ENCODE data around the gene CCDC88C. TPM values are rescaled to one million over a fixed set of nuclear protein-coding genes. Genes with fewer than 3 reads are reported as not detected.

Gene CCDC88C
- total RNA-seq, 1 experiment from 2014 or later = 29.8 TPM

DNA sequence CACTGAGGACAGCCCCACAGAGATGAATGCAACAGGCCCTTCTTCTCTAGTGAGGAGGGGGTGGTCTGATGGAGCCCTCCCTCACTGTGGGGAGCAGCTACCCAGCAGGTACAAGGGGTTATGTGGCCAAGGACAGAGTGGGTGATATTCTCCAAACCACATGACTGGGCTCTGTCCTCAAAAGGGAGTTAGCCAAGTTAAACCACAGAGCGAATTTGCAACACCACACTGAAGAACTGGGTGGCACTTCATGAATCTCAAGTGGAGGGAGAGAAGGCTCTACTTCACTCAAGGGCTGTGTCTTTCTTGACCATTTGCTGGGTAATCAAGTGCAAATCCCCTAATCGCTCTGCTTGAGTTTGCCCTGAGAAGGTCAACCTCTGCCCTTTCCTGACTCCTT, 185.6 kb downstream of the CCDC88C start:
- POLR2A ChIA-PET = no interaction called here
- Histone ChIP-seq H3K27me3 (replicated peaks; ENCODE audit: control insufficient read depth, insufficient read depth, low read length) (no peaks in the 10 kb centered on the region), H3K9me3 (0 out of 2 replicates have a peak, but pooled peaks cover 6% of the 10 kb centered on the region), H3K4me1 (no peaks in the 10 kb centered on the region), H3K4me3 (ENCODE audit: low read depth, low read length) (no peak overlapping the region), H3K36me3 (ENCODE audit: control insufficient read depth, insufficient read depth, low read length) (no peaks in the 10 kb centered on the region)
- DNase-seq = no peak
- Mint-ChIP-seq H3K27ac (ENCODE audit: unreplicated experiment) (no peak overlapping the region), H3K27me3 (ENCODE audit: insufficient read depth, unreplicated experiment) (no peaks in the 10 kb centered on the region), H3K4me3 (ENCODE audit: unreplicated experiment) (no peak overlapping the region), H3K9me3 (ENCODE audit: unreplicated experiment) (no peaks in the 10 kb centered on the region), H3K36me3 (ENCODE audit: insufficient read depth, unreplicated experiment) (no peaks in the 10 kb centered on the region), H3K4me1 (ENCODE audit: low read depth, unreplicated experiment) (no peaks in the 10 kb centered on the region)
- TF ChIP-seq CTCF (IDR thresholded peaks at IDR 0.05; ENCODE audit: insufficient read depth in 1 of 2, low read depth in 1 of 2, low read length in 1 of 2, severe bottlenecking in 1 of 2, unreplicated experiment in 1 of 2) = no peak
- intact Hi-C loops (cut with micrococcal nuclease; ENCODE audit: unreplicated experiment) = no loop called here
- no TSS peak for BruUV-seq (replicated peaks)
- CTCF ChIA-PET = no interaction called here

DNA sequence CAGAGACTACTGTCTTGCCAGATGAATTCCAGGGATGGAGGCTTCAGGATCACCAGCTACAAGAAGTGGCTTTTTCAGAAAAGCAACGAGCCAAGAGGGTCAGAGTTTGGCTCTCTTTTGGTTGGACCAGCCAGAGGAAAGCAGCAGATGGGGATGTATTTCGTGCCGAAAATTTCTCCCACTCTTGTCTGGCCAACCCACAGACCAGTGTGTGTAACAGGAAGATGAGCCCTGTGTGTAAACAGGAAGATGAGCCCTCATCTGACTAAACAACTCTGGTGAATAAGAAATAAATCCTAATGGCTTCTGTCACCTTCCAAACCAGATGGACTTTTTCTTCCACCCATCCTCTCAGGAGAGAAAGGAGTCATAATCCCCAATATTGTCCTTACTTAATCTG, 186.2 kb downstream of the CCDC88C start:
- intact Hi-C loops (cut with micrococcal nuclease; ENCODE audit: unreplicated experiment) = no loop called here
- 0 out of 2 replicates have a peak, but pooled peaks cover 6% of the 10 kb centered on the region for H3K9me3 ChIP-seq
- Mint-ChIP-seq H3K27me3 (ENCODE audit: insufficient read depth, unreplicated experiment) (no peaks in the 10 kb centered on the region), H3K4me1 (ENCODE audit: low read depth, unreplicated experiment) (no peaks in the 10 kb centered on the region), H3K36me3 (ENCODE audit: insufficient read depth, unreplicated experiment) (no peaks in the 10 kb centered on the region), H3K4me3 (ENCODE audit: unreplicated experiment) (no peak overlapping the region), H3K27ac (ENCODE audit: unreplicated experiment) (no peak overlapping the region), H3K9me3 (ENCODE audit: unreplicated experiment) (no peaks in the 10 kb centered on the region)
- no peaks in the 10 kb centered on the region for H3K4me1 ChIP-seq
- BruUV-seq (replicated peaks) = no TSS peak
- POLR2A ChIA-PET = no interaction called here
- DNase-seq = no peak
- TF ChIP-seq CTCF (IDR thresholded peaks at IDR 0.05; ENCODE audit: insufficient read depth in 1 of 2, low read depth in 1 of 2, low read length in 1 of 2, severe bottlenecking in 1 of 2, unreplicated experiment in 1 of 2) = no peak
- H3K36me3 ChIP-seq (ENCODE audit: control insufficient read depth, insufficient read depth, low read length) = no peaks in the 10 kb centered on the region
- no peaks in the 10 kb centered on the region for H3K27me3 ChIP-seq (replicated peaks; ENCODE audit: control insufficient read depth, insufficient read depth, low read length)
- H3K4me3 ChIP-seq (ENCODE audit: low read depth, low read length) = no peak overlapping the region
- CTCF ChIA-PET = interaction anchor here (0.6 kb wide), 1 partner anchor 1914 kb away, joined by 3 read pairs; no protein-coding TSS in a partner anchor

DNA sequence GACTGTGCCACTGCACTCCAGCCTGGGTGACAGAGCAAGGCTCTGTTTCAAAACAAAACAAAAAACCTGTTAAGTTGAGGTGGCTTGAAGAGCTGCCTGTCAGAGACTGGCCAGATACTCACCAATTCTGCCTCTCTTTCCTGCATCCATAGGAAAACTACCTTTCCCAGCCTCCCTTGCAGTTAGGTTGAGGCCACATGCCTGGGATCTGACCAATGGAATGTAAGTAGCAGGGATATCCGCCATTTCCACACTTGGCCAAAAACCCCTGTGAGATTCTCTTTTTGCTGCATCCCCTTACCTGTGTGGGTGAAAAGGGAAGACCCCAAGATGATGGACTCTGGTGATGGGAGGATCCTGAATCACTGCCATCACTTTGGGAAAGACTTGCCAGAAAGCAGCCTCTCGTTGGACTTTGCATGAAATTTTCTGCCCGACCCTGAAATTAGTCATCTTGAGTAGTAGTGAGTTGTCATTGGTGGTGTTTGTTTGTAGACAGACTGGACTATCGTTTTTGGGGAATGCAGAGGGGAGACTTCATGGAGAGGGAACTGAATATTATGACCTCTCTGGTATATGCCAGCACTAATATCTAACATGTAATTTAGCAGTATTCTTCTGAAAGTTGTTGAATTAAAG, 187.1 kb downstream of the CCDC88C start:
- TF ChIP-seq CTCF (IDR thresholded peaks at IDR 0.05; ENCODE audit: insufficient read depth in 1 of 2, low read depth in 1 of 2, low read length in 1 of 2, severe bottlenecking in 1 of 2, unreplicated experiment in 1 of 2) = no peak
- H3K27me3 ChIP-seq (replicated peaks; ENCODE audit: control insufficient read depth, insufficient read depth, low read length) = no peaks in the 10 kb centered on the region
- H3K4me3 ChIP-seq (ENCODE audit: low read depth, low read length) = no peak overlapping the region
- intact Hi-C loops (cut with micrococcal nuclease; ENCODE audit: unreplicated experiment) = no loop called here
- POLR2A ChIA-PET = no interaction called here
- Mint-ChIP-seq H3K4me1 (ENCODE audit: low read depth, unreplicated experiment) (no peaks in the 10 kb centered on the region), H3K36me3 (ENCODE audit: insufficient read depth, unreplicated experiment) (no peaks in the 10 kb centered on the region), H3K27me3 (ENCODE audit: insufficient read depth, unreplicated experiment) (no peaks in the 10 kb centered on the region), H3K9me3 (ENCODE audit: unreplicated experiment) (no peaks in the 10 kb centered on the region), H3K4me3 (ENCODE audit: unreplicated experiment) (no peak overlapping the region), H3K27ac (ENCODE audit: unreplicated experiment) (no peak overlapping the region)
- BruUV-seq (replicated peaks) = no TSS peak
- H3K9me3 ChIP-seq = 0 out of 2 replicates have a peak, but pooled peaks cover 6% of the 10 kb centered on the region
- no peak for DNase-seq
- CTCF ChIA-PET = no interaction called here
- no peaks in the 10 kb centered on the region for H3K4me1 ChIP-seq
- H3K36me3 ChIP-seq (ENCODE audit: control insufficient read depth, insufficient read depth, low read length) = no peaks in the 10 kb centered on the region
